Measurements from ENCODE around the gene MEF2C. TPM values are rescaled to one million over a fixed set of nuclear protein-coding genes. Genes with fewer than 3 reads are reported as not detected.

Gene MEF2C
- total and polyA plus RNA-seq, 2 experiments from 2014 or later: 0.97 to 1.6 TPM

DNA sequence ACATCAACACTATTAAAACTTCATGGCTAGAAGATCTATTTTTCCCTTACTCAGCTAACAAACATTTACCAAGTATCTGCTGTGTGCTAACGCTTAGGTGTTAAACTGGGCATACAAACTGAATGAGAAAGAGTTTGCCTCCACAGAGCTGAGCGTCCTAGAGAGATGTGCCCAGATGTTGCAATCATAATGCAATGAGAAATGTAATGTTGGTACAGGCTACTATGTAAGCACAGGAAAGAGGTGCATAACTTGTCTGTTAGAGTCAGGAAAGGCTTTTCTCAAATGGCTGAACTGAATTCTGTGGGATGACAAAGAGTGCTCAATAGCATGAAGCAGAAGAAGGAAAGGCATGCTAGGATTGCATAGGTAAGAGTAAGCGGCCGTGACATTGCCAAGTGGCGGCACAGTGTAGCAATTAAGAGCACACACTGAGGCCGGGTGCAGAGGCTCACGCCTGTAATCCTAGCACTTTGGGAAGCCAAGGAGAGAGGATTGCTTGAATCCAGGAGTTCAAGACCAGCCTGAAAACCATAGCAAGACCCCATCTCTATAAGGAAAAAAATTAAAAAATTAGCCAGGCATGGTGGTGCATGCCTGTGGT lies 137.8 kb downstream of the MEF2C start:
- H4K20me1 ChIP-seq (replicated peaks; ENCODE audit: insufficient read depth): no peaks in the 10 kb centered on the region
- H2AFZ ChIP-seq: no peak overlapping the region
- Mint-ChIP-seq H3K4me3 (no peak overlapping the region), H3K9me3 (no peaks in the 10 kb centered on the region), H3K36me3 (ENCODE audit: low read depth) (no peaks in the 10 kb centered on the region), H3K27ac (no peak overlapping the region), H3K27me3 (ENCODE audit: insufficient read depth, low read depth, poor library complexity) (no peaks in the 10 kb centered on the region), H3K4me1 (peaks cover 2% of the 10 kb centered on the region; the same call in 1 of the 3 replicates)
- no peak for DNase-seq (ENCODE audit: low spot score)
- ATAC-seq: no peak; the same call in 2 of the 3 replicates
- no peaks in the 10 kb centered on the region for H3K9me2 ChIP-seq (ENCODE audit: insufficient read depth)
- no peaks in the 10 kb centered on the region for H3F3A ChIP-seq (replicated peaks; ENCODE audit: low read depth)
- no peak overlapping the region for H3K4me2 ChIP-seq
- no peaks in the 10 kb centered on the region for H3K4me1 ChIP-seq (ENCODE audit: insufficient read depth)
- H3K4me3 ChIP-seq: no peak overlapping the region
- H3K27me3 ChIP-seq (ENCODE audit: insufficient read depth): no peaks in the 10 kb centered on the region
- TF ChIP-seq, protein P1, sequence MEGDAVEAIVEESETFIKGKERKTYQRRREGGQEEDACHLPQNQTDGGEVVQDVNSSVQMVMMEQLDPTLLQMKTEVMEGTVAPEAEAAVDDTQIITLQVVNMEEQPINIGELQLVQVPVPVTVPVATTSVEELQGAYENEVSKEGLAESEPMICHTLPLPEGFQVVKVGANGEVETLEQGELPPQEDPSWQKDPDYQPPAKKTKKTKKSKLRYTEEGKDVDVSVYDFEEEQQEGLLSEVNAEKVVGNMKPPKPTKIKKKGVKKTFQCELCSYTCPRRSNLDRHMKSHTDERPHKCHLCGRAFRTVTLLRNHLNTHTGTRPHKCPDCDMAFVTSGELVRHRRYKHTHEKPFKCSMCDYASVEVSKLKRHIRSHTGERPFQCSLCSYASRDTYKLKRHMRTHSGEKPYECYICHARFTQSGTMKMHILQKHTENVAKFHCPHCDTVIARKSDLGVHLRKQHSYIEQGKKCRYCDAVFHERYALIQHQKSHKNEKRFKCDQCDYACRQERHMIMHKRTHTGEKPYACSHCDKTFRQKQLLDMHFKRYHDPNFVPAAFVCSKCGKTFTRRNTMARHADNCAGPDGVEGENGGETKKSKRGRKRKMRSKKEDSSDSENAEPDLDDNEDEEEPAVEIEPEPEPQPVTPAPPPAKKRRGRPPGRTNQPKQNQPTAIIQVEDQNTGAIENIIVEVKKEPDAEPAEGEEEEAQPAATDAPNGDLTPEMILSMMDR (conservative IDR thresholded peaks at IDR 0.05; ENCODE audit: low read depth in 2 of 2): no peak
- TF ChIP-seq CREB1 (CRISPR knock-in tag; IDR thresholded peaks at IDR 0.05; ENCODE audit: low read depth) (no peak), EZH2 (IDR thresholded peaks at IDR 0.05; ENCODE audit: low read depth, unreplicated experiment) (no peak), ZNF331 (CRISPR knock-in tag; IDR thresholded peaks at IDR 0.05; ENCODE audit: low read depth) (no peak), ETS1 (IDR thresholded peaks at IDR 0.05) (no peak), ZNF462 (CRISPR knock-in tag; IDR thresholded peaks at IDR 0.05) (no peak)
- no peak overlapping the region for H3K27ac ChIP-seq (ENCODE audit: low read depth)
- no peaks in the 10 kb centered on the region for H3K79me2 ChIP-seq (replicated peaks; ENCODE audit: insufficient read depth)
- no peaks in the 10 kb centered on the region for H3K36me3 ChIP-seq (ENCODE audit: insufficient read depth)
